ENCODE data around the gene SERHL2. TPM values are rescaled to one million over a fixed set of nuclear protein-coding genes. Genes with fewer than 3 reads are reported as not detected.
"Not testable (repeated sequence)": the region's sequence is repeated elsewhere in the genome, so short reads cannot be mapped to it uniquely, and the experiment has no call there.

SERHL2 gene
- total RNA-seq, 1 experiment from 2014 or later = 0.75 TPM

- TF ChIP-seq CTCF (IDR thresholded peaks at IDR 0.05; ENCODE audit: unreplicated experiment) = no peak
- no TSS peak for BruUV-seq (replicated peaks)
- Mint-ChIP-seq H3K4me3 (ENCODE audit: unreplicated experiment) (no peak overlapping the region), H3K9me3 (ENCODE audit: unreplicated experiment) (no peaks in the 10 kb centered on the region), H3K27me3 (ENCODE audit: insufficient read depth, unreplicated experiment) (peaks cover 12% of the 10 kb centered on the region), H3K4me1 (ENCODE audit: insufficient read depth, unreplicated experiment) (no peaks in the 10 kb centered on the region), H3K27ac (ENCODE audit: low read depth, unreplicated experiment) (no peak overlapping the region), H3K36me3 (ENCODE audit: insufficient read depth, unreplicated experiment) (no peaks in the 10 kb centered on the region)
- intact Hi-C loops (cut with micrococcal nuclease) = no loop called here
- POLR2A ChIA-PET = no interaction called here
- no peak for DNase-seq (ENCODE audit: unreplicated experiment)
- CTCF ChIA-PET = interaction anchor here (1.2 kb wide), 1 partner anchor 18 kb away, joined by 3 read pairs; no protein-coding TSS in a partner anchor
Measured at GRCh38 chr22:42549331-42550060, 4.3 kb upstream of the SERHL2 start.

- H3K27me3 Mint-ChIP-seq (ENCODE audit: insufficient read depth, unreplicated experiment) = peaks cover 12% of the 10 kb centered on the region
- POLR2A ChIA-PET = interaction anchor here (0.6 to 1.3 kb wide), 2 partner anchors 40 to 586 kb away, joined by 3 read pairs; no protein-coding TSS in a partner anchor
- H3K36me3 Mint-ChIP-seq (ENCODE audit: insufficient read depth, unreplicated experiment); BruUV-seq (replicated peaks); H3K9me3 Mint-ChIP-seq (ENCODE audit: unreplicated experiment); intact Hi-C loops (cut with micrococcal nuclease); H3K4me1 Mint-ChIP-seq (ENCODE audit: insufficient read depth, unreplicated experiment); H3K27ac Mint-ChIP-seq (ENCODE audit: low read depth, unreplicated experiment); DNase-seq (ENCODE audit: unreplicated experiment); CTCF ChIA-PET; H3K4me3 Mint-ChIP-seq (ENCODE audit: unreplicated experiment): not testable (repeated sequence)
Measured at GRCh38 chr22:42552294-42552647, 1.5 kb upstream of the SERHL2 start.

- no peak for TF ChIP-seq CTCF (IDR thresholded peaks at IDR 0.05; ENCODE audit: unreplicated experiment)
- Mint-ChIP-seq H3K4me1 (ENCODE audit: insufficient read depth, unreplicated experiment) (no peaks in the 10 kb centered on the region), H3K9me3 (ENCODE audit: unreplicated experiment) (no peaks in the 10 kb centered on the region), H3K27me3 (ENCODE audit: insufficient read depth, unreplicated experiment) (no peaks in the 10 kb centered on the region), H3K4me3 (ENCODE audit: unreplicated experiment) (no peak overlapping the region), H3K36me3 (ENCODE audit: insufficient read depth, unreplicated experiment) (no peaks in the 10 kb centered on the region), H3K27ac (ENCODE audit: low read depth, unreplicated experiment) (no peak overlapping the region)
- no peak for DNase-seq (ENCODE audit: unreplicated experiment)
- no TSS peak for BruUV-seq (replicated peaks)
- CTCF ChIA-PET = interaction anchor here (0.9 to 1.2 kb wide), 3 partner anchors 9 to 258 kb away, joined by 3 to 4 read pairs (median 4); no protein-coding TSS in a partner anchor
- intact Hi-C loops (cut with micrococcal nuclease) = no loop called here
- POLR2A ChIA-PET = interaction anchor here (0.6 to 1.2 kb wide), 3 partner anchors 7 to 13 kb away, joined by 3 read pairs; no protein-coding TSS in a partner anchor
Measured at GRCh38 chr22:42560381-42560780, 6.6 kb downstream of the SERHL2 start.

- no peak overlapping the region for H3K4me3 Mint-ChIP-seq (ENCODE audit: unreplicated experiment)
- peak; percentile 31 for DNase-seq (ENCODE audit: unreplicated experiment)
- POLR2A ChIA-PET = interaction anchor here (0.6 to 1.2 kb wide), 3 partner anchors 10 to 45 kb away, joined by 3 to 4 read pairs (median 3); no protein-coding TSS in a partner anchor
Measured at GRCh38 chr22:42560781-42561180, 7.0 kb downstream of the SERHL2 start.

More at GRCh38 chr22:42560781-42561180, 7.0 kb downstream of the SERHL2 start:
- CTCF ChIA-PET = interaction anchor here (0.6 to 1.2 kb wide), 4 partner anchors 9 to 257 kb away, joined by 3 to 4 read pairs (median 4); no protein-coding TSS in a partner anchor
- BruUV-seq (replicated peaks) = no TSS peak
- Mint-ChIP-seq H3K27ac (ENCODE audit: low read depth, unreplicated experiment) (no peak overlapping the region), H3K36me3 (ENCODE audit: insufficient read depth, unreplicated experiment) (peaks cover 3% of the 10 kb centered on the region), H3K27me3 (ENCODE audit: insufficient read depth, unreplicated experiment) (no peaks in the 10 kb centered on the region), H3K4me1 (ENCODE audit: insufficient read depth, unreplicated experiment) (no peaks in the 10 kb centered on the region), H3K9me3 (ENCODE audit: unreplicated experiment) (no peaks in the 10 kb centered on the region)
- intact Hi-C loops (cut with micrococcal nuclease) = no loop called here
- peak; percentile 32 for TF ChIP-seq CTCF (IDR thresholded peaks at IDR 0.05; ENCODE audit: unreplicated experiment)

Measured in MCF 10A (cell line).